SK-N-SH treated with all-trans-retinoic acid at 6 μM for 48 hours (cell line): ENCODE data around the gene HSF4.

Experiments used
- CREB5 ChIP-seq: fragments of 250-450 bp; sonication (Bioruptor Pico); IDR thresholded peaks from 2 replicates; pipeline ENCODE4 v1.5.1; 2020; ENCODE audit warnings: low read depth, mild to moderate bottlenecking, moderate library complexity
- RARB ChIP-seq: fragments of 250-450 bp; sonication (Bioruptor Pico); IDR thresholded peaks from 2 replicates; pipeline ENCODE4 v1.8.0; 2021; ENCODE audit warnings: mild to moderate bottlenecking, moderate library complexity
- SNAI2 ChIP-seq: fragments of 250-450 bp; sonication (Bioruptor Pico); IDR thresholded peaks from 2 replicates; pipeline ENCODE4 v1.5.0; 2020; ENCODE audit warnings: mild to moderate bottlenecking, moderate library complexity
- ZNF8 ChIP-seq: fragments of 450-650 bp; formaldehyde crosslinking; IDR thresholded peaks from 2 replicates; pipeline ENCODE4 v1.5.0; 2020; ENCODE audit warnings: mild to moderate bottlenecking, moderate library complexity

GRCh38 chr16:67157892-67158635 is 6.5 kb upstream of the HSF4 start:
- no peak for TF ChIP-seq ZNF8 (CRISPR knock-in tag)
- TF ChIP-seq SNAI2 (CRISPR knock-in tag) = no peak
- TF ChIP-seq RARB (CRISPR knock-in tag) = no peak
- TF ChIP-seq CREB5 (CRISPR knock-in tag) = no peak
